IPS DF 4.7 (cell line): ENCODE measurements around the gene DOCK3.
"Not testable (repeated sequence)": the region's sequence is repeated elsewhere in the genome, so short reads cannot be mapped to it uniquely, and the experiment has no call there.

Source experiments
- DNase-seq: peaks from one replicate; pipeline ENCODE4 v3.0.0-alpha.2; 2013; ENCODE audit warnings: low spot score; ENCODE audit errors: extremely low read depth

Gene DOCK3

DNA sequence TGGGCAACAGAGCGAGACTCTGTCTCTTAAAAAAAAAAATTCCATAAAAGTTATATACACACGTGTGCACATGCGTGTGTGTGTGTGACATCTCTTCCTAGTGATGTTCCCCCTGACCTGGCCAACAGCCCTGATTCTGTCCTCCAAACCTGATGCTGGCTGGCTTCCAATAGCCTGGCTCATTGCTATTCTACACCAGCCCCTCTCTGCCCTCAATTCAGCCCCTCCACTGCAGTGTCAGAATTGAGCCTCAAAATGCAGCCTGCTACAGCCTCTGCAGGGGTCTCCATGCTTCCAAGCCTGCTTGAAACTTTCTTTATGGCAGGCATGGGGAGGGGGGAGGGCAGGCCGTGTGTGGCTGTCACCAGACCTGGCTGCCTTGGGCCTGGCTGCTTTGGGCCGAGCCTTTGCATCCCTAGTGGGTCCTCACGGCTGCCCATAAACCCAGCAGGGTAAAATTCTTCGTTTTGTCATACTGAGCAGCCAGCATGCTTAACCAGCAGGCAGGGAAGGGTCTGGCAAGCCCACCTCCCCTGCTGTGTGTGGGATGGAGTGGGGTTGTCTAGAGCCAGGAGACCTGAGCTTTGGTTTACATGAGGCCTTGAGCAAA is 22.7 kb upstream of the DOCK3 start:
- no peak for DNase-seq

DNA sequence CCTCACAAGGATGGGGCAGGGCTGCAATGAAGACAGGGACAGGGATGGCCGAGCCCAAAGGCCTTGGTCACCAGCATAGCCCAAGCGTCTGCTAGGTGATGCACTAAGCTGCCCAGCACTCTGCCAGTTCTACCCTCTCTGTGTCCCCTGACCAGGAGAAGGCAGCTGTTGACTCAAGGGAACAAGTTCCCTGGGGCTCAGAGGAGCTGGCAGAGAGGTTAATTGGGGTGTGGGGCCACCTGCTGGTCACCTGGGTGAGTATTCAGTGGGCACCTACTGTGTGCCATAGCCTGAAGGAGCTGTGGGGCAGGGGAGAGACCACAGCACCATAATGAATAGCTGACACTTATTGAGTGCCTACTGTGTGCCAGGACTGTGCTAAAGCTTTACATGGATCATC is 22.0 kb upstream of the DOCK3 start:
- DNase-seq, result no peak

DNA sequence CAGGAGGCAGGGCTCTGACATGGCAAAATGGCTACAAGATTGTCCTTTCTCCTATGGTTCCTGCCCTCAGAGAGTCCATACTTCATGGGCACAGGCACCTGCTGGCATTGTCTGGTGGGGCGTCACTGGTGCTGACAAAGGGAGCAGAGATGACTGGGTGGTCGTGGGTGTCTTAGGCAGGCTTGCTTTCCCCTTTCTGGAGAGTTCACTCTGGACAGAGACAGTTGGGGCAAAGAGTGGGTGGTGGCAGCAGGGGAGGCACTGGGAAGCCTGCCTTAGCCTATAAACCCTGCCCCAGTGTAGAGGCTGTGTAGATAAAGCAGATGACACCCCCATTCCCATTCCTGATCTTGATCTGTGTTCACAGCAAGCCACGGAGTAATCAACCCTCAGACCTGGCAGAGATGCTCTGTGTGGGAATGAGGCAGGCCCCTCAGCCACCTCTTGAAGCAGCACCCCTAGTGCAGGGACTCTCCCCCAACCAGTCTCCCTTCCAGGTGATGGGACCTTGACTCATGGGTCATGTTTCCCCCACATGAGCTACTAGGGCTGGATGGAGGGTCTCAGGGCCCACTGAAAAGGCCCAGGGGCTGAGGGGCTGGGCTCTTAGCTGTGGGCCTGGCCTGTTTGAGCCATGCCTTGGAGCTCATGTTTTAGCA is 20.7 kb upstream of the DOCK3 start:
- no peak for DNase-seq

DNA sequence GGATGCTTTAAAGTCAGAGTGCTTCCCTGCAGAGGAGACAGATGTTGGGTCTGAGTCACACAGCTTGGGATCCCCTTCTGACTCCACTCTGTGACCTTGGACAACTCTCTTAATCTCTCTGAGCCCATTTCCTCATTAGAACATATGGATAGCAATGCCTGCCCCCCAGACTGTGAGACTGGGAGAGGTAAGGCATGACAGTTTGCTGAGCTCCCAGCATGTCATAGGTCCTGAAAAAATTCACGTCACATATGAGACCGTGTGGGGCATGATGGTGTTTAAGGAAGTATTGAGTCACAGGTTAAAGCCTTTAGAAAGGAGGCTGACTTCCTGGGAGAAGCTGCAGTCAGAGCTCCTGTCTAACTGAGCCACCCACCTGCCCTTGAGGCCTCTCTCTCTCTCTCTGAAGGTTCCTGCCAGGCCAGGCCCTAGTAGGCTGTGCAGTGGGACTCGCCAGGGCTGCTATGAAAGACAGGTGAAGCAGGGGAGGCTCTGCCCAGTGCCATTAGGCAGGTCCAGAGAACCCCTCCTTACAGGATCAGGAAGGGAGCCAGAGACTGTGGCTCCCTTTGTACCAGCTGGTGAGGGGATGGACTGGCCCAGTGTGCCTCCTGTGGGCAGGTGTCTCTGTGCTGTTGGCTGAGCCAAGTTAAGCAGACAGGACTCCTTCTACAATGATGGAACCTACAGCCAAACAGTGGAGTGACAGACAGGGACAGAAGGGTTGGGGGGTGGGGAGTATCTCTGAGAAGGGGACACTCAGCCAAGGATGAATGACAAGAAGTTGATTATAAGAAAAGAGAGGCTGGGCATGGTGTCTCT is 19.5 kb upstream of the DOCK3 start:
- DNase-seq, result no peak

DNA sequence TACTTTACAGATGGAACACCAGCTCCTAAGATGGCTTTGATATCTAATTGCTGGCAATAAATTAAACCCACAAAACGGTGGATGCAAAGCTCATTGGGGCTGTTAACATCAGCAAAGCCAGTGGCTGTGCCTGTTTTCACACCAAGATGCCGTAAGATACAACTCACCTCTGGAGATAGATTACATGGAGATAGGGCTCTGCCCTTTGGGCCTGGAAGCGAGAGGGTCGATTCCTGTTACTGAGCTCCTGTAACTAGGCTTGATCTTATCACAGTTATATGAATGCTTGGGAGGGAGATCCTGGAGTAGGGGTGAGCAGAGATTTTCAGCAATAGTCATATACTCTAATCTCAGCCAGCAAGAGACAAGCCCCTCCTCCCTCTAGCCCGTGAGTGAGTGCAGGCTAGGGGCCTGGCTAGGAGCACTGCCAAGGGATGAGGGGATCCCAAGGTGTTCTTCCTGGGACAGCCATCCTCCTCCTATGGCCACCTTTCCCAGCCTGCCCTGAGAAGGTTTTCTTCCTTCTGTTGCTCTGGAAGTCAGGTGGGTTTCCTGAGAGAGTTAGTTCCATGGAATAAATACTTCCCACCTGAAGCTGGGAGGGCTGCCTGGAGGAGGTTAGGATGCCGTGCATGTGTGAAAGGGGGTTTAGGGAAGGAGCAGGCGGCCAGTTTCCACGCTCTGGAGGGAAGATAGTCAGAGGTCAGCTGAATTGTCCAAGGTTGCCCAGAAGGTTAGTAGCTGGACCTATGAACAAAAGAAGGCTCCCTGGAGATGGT is 18.1 kb upstream of the DOCK3 start:
- DNase-seq, result no peak

DNA sequence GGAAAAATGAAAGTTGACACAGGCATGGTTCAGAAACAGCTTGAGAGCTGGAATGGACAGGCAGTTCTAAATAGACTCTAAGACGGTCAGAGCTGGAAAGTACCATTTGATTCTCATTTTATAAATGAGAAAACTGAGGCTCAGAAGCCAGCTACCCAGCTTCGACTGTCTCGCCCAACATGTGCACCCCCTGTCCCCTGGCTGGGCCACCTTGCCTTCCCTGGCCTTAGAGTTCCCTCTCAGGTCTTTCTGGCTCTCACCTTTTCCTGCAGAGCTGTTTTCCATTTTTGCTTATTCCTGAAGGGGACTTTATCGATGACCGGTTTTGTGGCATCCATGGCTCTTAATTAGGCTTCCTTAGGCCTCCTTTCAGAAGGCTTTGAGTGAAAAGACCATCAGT is 17.3 kb upstream of the DOCK3 start:
- DNase-seq, result no peak

DNA sequence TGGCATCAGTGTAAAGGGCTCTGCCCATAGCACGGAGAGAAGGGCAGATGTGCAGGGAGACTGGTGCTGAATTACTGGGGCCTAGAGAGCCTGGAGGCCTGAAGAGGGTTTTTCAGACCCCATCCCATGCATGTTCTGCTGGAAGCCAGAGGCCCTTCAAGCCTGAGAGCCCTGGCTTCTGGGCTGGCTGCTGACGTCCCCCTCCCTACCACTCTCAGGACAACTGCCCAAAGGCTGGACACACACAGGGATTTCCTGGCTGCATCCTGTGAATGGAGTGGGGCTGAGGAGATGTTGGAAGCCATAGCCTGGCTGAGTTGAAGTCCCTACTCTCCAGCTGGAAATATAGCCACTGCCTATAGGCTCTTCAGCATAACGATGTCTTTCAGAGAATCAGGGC is 16.9 kb upstream of the DOCK3 start:
- DNase-seq, result no peak

DNA sequence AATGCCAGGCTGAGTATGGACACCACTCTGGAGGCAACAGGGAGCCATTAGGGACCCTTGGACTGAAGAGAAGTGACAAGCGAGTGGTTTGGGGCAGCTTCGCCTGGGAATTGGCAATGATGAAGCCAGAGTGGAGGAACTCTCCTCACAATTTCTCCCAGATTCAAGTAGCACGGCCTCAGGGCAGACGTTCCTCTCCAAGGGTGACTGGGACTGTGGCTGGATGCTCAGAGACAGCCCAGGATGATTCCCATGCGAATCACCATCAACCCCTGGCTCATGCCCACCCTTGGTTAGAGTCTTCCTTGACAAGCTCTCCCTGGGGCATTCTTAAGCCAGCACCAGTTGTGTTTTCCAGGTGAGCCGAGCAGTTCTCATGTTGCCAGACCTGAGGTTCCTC is 16.3 kb upstream of the DOCK3 start:
- no peak for DNase-seq

DNA sequence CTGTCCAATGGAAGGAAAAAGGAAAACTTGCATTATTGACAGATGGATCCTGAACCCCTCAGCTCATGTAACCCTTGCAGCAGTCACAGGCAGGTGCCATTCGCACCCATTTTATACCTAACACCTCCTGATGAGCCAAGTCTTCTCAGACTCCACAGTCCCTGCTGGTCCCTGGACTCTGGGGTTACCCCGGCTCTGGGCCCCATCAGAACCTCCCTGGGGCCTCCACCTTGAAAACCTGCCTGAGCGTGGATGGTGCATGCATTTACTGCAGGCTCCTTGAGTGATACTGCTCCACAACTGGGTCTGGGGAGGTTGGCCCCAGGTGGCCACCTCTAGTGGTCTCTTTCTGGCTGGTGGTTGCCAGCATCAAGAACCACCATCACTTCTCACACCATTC is 15.9 kb upstream of the DOCK3 start:
- no peak for DNase-seq

DNA sequence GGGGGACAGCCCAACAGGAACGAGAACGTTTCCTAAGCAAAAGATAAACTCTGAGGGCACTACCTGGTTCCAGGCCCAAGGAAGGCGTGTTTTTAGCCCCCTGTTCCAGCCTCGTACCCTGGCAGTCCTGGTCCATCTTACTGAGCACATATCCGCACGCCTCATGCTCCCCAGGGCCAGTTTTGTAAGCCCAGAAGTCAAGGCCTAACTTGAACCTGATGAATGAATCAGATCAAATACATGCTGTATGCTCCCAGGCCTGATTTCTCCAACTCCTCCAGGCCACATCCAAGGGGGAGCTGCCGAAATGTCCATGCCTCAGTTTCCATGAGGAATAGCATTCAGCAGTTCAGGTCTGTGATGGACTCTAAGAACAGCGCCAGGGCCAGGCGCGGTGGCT is 14.3 kb upstream of the DOCK3 start:
- no peak for DNase-seq

DNA sequence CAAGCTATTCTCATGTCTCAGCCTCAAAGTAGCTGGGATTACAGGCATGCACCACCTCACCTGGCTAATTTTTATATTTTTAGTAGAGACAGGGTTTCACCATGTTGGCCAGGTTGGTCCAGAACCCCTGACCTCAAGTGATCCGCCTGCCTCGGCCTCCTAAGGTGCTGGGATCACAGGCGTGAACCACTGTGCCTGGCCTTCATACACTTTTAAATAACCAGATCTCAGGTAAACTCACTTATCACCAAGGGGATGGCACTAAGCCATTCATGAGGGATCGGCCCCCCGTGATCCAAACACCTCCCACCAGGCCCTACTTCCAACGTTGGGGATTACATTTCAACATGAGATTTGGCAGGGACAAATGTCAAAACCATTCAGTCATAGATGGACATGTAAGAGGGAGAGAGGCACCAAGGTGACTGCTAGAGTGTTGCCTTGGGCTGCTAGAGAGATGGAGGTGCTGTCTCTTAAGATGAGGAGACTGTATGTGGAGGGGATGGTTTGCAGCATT is 13.3 kb upstream of the DOCK3 start:
- no peak for DNase-seq

DNA sequence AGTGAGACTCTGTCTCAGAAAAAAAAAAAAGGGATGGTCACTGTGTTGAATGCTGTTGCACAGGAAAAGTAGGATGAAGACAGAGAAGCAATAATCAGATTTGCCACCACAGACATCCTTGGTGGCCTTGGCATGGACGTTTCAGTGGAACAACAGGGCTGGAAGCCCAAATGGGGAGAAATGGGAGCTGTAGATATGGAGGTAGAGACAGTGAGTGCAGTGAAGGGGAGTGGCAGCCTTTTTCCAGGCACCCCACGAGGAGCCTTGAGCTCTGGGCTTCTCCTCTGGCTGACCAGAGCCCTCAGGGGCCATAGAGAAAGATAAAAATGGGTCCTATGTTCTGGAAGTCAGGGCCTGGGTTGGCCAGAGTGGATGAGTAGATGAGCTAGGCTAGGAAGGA is 12.3 kb upstream of the DOCK3 start:
- no peak for DNase-seq

DNA sequence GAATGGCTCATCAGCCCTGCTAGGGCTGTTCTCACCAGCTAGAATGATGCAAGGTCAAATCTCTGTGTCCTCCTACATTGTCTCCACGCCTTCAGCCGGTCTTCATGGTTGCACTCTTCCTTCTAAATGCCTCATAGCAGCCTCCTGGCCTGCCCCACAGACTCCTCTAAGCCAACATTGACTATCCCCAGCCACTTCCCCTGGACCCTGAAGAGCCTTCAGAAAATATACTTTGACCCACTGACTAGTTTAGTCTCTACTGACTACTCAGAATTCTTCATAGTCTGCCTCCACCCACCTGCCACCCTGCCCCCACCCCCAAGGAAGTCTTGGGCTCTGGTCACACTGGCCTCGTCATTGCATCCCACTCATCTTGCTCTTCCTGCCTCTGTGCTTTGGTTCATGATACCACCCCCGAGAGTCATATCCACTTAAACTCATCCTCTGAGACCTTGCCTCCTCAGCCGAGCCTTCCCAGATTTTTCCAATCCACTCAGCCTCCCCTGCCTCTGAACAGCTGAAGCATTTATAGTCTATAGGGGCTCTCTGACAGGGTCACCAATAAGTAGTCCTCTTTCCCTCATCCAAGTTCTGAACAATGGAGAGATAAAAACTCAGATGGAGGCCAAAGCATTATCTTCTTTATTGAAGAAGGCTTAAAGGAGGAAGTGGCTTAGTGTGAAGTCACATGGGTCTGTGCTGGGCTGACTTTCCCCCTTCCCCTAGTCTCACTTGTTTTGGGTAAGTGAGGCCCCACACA is 9.5 kb upstream of the DOCK3 start:
- no peak for DNase-seq

DNA sequence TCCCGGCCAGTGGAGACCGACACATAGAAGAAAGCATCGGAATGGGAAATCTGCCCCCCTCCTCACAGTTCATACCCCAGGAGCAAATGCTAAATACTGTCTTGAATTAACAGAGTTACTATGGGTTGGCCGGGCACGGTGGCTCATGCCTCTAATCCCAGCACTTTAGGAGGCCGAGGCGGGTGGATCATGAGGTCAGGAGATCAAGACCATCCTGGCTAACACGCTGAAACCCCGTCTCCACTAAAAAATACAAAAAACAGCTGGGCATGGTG is 8.9 kb upstream of the DOCK3 start:
- not testable (repeated sequence) for DNase-seq

DNA sequence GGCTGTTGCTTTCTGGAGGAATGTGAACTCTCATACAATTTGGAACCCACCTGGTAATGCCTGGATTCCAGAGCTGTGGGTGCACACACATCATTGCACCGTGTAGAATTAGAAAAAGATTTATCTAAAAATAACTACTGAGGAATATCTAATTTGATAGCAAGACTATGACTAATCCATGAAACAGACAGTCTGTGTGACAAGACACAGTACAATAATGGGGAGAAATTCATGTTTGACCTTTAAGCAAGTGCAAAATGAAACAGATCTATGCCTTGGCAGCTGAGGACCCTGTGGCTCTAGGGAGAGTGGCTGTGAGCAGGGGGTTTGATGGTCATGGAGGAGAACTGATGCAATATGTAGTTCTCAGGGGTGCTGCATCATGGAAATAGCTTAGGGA is 7.9 kb upstream of the DOCK3 start:
- no peak for DNase-seq

DNA sequence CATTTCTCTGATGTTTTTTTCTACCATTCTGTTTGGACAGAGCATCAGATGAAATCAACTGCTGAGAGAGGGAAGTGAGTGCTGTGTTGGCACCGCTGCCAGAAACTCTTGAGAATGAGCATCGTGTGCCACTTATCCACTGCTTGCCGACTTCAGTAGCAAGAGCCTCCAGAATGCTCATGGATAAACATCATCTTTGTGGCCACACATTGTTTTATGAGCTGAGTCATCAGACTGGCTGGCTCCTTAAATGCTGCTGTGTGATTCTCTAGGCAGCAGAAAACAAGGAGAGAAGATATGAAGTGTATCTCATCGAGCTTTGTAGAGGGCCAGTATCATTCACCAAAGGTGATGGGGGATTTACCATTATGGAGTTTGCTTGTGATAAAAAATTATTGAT is 3.4 kb upstream of the DOCK3 start:
- no peak for DNase-seq

DNA sequence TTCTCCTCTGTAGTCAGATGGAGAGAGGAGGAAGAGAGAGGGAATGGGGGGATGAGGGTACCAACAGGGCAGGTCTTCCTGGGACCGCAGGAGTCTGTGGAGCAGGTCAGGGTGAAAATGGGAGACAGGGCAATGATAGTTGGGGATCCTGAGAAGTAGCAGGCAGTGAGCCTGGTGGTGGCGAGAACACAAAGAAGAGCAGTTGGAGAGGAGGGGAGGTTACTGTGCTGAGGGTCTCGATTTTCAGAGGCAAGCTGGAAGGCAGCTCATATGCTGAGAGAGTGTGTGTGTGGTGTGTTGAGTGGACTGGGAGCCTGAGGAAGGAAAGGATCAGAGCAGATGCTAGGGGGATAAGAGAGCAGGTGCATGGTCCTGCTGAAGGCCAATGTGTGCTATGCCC is 2.1 kb upstream of the DOCK3 start:
- DNase-seq, result no peak

DNA sequence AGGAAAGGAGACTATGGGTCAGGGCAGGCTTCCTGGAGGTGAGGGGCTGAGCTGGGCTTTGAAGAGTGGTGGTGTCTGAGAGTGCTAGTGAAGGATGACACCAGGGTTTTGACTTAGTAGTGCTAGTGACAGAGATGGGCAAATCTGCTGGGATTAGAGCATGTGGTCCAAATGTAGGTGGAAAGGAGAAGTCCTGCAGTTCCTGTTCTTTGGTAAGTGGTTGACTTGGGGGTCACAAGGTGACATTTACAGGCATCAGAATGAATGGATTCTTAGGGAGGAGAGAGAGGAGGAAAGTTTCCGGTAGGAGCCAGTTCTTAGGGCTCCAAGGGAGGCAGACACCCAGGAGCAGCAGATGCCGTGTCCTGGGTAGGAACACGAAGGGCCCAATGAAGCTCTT is 796 bp upstream of the DOCK3 start:
- no peak for DNase-seq

DNA sequence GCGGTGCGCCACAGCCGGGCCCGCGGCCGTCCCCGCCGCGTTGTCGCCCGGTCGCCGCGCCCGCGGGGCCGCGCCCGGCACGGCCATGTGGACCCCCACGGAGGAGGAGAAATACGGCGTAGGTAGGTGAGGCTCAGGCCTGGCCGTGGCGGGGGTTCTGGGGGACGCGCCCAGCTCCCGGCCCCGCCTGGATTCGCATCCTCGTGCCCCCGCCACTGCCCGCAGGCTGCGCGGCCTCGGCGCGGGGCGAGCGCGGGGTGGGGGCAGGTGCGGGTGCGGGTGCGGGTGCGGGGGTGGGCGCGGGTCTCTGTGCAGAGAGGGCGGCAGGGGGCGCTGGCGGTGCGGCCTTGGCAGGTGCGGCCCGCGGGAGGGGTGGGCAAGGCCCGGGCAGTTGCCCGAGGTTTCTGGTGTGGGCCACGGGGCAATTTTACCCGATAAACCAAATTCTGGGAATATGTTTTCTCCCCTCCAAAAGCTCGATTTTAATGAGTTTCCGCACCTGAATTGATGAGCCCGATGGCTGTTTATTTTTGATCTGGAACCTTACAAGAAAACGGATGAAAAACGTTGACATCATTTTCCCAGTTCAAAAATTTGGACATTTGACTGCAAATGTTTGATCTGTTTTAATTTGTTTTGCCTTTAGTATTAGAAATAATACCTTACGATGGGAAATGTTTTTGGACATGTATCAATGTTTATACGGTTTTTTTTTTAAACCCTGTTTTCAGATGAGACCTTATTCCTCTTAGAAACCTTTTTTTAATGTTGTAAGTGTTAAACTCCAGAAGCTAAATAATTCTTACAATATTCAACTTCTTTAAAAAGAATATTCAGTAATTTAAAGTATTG is 678 bp downstream of the DOCK3 start:
- no peak for DNase-seq

DNA sequence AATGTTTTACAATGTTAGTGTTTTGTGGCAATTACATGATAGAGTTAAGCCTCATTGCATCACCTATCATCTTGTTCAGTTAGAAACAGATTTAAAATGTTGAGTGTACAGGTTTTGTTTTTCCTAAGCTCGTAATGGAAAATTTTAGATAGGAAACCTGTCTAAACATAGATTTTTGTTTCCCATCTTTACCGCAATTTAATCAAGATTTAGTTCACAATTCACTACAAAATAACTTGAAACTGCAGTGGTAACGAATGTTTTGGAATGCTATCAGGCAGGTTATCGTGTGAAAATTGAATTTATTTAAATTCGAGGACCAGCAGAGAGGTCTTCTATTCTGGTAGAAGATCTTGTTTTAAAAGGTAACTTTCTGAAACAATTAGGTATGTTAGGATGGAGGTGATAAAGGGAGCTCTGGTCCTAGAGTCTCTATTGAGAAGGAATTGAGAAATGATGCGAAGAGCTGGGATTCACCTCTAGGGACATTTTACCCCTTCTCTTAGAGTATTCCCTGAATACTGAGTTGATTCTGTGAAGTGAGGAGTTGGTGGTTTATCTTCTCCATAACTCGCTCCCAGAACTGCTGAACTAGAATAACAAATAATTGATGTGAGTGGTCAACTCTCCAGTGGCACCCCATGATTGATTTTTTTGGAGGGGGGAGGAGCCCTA is 1.4 kb downstream of the DOCK3 start:
- DNase-seq, result no peak
